ENCODE measurements around the gene PWWP2B.

Gene PWWP2B

GRCh38 chr10:132394936-132395703 lies 1.9 kb upstream of the PWWP2B start:
- DNase-seq (ENCODE audit: low read depth) = no peak

DNA sequence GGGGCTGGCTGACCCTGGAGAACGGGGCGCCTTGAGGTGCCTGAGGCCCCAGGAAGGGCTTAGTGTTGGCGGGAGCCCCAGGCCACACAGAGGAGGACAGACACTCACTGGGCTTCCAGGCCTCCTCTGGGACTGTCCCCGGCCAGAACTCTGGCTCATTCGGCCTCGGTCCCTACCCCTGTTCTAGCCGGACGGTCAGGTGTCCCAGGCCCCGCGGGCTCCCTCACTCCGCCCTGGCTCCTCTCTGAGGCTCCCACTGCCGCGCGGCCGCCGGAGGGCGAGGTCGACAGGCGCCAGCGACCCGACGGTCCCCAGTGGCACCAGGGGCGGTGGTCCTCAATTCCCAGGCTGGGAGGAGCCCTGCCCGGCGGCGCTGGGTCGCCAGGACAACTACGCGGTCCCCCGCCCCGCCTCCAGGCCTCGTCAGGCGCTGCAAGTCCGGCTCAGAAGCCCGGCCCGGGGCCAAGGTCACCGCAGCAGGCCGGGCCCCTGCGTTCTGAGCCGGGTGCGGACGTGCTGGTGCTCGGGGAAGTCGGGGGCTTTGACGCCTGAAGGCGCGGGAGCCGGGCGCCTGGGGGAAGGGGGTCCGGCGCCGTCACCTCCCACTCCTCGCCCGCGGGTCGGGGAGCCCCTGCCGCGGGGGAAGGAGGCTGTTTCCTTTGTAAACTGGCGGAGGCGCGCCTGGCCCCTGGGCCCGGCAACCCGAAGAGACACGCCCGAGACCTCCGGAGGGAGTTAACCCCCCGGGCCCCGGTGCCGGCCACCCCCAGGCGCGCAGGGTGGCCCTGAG lies 1.1 kb upstream of the PWWP2B start:
- DNase-seq (ENCODE audit: low read depth) = no peak

DNA sequence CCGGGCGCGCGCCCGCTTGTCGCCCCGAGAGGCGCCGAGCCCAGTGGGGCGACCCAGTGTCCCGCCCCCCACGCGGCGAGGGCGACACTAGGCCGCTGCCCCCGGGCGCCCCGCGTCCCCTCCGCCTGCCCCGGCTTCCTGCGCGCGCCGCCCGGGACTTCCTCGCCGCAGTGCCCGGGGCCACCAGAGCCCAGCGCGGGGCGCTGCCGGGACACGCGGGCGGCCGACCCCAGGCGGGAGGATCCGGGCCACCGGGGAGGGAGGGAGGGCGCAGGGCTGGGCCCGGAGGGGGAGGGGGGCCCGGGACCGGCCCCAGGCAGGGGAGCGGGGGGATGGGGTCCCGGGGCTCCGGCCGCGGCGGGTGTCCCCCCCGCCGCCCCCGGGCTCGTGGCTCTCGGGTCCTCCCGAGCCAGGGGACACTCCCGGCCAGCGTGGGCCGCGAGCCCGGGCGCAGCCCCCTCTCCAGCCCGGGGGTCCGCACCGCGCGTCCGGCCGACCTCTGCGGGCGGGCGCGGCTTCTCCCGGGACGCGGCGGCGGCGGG lies 435 bp upstream of the PWWP2B start:
- DNase-seq (ENCODE audit: low read depth) = no peak

DNA sequence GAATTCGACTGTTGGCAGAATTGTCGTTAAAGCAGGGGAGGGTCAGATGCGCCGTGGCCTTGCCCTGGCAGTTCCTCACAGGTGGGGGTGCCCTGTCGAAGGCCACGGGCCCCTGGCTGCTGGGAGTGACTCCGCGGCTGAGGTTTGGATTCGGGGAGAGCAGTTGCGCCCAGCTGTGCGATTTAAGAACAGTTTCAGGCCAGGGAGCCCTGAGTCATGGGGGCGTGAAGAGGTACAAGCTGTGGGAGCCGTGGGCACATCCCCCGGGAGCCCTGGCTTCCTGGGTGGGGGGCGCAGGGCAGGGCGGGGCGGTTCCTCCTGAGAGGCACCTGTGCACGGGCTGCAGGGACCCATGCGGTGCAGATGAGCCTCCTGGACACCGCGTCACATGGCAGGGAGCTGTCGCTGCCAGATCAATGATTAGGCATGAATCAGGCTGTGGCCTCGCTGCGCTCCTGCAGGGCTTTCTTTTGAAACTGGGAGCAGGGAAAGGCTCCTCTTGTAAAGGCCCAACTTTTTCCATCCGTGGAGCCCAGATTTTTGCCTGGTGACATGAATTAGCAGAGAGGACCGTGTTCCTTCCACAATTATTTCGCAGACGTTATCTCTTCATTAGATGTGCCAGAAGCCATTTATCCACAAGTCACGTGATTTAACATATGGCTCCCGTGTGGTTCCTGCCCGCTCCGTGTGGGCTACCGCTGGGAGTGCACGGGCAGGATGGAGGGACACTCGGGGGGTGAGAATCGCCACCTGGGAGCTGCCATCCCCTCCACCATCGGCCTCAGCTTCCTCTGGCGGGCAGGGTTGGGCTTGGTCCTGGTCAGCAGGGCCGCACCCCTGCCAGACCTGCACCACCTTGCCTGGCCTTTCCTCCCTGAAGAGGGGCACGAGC lies 918 bp downstream of the PWWP2B start:
- no peak for DNase-seq (ENCODE audit: low read depth)

DNA sequence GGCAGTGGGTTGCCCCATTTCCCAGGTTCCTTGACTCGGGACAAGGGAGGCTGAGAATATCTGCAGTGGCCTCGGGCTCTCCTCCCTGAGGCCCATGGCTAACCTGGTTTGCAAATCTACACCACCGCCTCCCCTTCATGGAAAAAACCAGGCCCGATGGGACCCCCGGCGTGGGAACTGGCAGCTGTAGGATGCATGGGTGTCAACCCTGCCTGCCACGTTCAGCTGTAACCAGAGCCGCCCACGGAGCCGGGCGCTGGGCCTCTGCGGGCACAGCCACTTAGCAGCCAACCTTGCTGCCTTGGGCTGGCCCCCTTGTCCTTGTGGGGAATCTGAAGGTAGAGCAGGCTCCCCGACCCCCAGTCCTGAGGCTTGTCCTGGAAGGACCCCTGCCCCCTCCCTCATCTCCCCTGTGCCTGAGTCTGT lies 1.6 kb downstream of the PWWP2B start:
- no peak for DNase-seq (ENCODE audit: low read depth)

- no peak for DNase-seq (ENCODE audit: low read depth)
These were observed 2.4 kb downstream of the PWWP2B start for GRCh38 chr10:132399117-132400035.

DNA sequence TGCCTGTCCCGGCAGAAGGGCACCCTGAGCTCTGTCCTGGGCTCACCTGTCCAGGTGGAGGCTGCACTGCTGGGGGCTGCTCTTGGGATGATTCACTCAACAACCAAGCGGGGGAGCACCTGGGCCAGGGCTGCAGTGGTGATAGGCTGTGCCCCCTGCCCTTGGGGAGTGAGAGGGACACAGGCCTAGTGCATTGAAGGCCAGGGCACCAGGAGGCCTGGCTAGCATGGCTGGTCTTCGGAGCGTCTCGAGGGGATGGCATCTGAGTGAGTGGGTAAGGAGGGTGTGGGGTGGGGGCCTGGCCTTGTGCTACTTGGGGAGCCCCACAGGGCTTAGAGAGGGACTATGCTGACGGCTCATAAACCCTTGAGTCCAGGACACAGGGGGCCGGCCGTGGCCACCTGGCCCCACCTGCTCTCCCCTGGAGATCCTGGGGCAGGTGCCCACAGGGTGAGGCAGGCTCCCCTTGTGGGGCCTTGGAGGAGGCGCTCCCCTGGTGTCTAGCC lies 3.1 kb downstream of the PWWP2B start:
- DNase-seq (ENCODE audit: low read depth) = no peak

DNA sequence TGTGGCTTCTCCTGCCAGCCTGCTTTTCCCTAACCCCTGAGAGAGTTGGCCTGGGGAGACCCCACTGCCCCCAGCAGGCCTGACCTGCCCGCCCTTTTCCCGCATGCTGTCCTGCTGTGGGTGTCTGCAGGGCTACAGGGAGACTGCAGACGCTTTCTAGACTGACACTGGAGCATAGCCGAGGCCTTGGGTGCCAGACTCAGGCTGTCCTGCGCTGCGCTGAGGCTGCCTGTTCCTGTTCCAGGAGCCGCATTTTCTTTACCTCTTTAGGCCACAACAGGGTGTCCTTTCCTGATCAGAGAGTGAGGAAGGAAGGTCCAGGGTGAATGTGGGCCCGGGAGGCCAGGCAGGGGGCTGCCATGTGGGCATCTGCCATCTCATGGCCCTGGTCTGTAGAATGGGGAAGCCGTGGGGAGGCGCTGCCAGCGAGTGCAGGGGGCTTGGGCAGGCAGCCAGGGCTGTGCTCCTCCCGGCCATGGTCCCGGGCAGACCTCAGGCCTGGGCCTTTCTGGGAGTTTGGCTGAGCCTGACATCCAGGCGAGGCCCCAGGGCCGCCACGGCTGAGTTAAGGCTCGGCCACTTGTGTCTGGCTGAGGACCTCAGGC lies 3.6 kb downstream of the PWWP2B start:
- no peak for DNase-seq (ENCODE audit: low read depth)

DNA sequence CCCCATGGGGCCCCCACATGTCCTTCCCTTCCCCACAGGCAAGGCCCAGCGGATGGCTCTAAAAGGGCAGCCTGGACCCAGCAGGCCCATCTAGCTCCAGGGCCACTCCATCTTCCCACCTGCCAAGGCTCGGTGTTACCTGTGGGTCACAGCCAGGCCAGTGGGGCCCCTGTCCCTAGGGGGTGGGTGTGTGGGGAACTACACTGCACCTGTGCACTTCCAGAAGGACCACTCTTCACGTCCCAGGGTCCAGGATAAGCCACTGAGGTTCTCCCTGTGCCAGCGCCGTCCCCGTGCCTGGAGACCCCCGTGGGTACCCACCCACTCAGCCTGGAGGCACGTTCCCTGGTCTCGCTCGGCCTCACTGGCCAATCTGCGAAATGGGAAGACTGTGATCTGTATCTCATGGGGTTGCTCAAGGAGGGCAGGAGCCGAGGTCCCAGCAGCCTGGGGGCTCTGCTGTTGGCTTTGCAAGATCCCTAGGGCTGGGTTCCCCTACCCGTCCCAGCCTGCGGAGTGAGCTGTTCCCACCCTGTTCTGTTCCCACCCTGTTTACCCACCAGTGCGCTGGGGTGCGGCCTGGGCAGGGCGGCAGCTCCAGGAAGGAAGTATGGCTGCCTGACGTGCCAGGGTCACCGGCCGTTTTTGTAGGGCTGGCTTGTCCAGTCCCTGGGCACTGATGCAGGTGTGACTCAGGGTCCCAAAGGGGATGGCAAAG lies 4.6 kb downstream of the PWWP2B start:
- no peak for DNase-seq (ENCODE audit: low read depth)

DNA sequence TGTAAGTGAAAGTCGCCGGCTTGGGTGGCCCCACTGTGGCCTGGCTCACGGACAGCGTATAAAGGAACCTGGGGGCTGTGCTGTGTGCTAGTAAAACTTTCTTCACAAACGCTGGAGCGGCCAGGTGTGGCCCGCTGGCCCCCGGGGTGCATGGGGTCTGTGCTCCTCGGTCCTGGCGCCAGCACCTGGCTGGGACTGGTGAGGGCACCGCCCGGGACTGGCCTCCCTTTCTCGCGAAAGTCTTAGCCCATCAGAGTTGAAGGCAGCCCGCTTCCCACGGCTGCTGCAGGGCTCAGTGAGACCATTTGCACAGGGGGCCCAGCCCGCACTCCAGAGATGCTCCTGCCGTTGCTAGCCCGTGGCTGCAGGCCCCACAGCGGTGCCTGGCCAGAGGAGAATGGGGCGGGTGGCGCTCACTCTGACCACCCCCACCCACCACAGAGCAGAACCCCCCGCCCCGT lies 5.8 kb downstream of the PWWP2B start:
- no peak for DNase-seq (ENCODE audit: low read depth)

DNA sequence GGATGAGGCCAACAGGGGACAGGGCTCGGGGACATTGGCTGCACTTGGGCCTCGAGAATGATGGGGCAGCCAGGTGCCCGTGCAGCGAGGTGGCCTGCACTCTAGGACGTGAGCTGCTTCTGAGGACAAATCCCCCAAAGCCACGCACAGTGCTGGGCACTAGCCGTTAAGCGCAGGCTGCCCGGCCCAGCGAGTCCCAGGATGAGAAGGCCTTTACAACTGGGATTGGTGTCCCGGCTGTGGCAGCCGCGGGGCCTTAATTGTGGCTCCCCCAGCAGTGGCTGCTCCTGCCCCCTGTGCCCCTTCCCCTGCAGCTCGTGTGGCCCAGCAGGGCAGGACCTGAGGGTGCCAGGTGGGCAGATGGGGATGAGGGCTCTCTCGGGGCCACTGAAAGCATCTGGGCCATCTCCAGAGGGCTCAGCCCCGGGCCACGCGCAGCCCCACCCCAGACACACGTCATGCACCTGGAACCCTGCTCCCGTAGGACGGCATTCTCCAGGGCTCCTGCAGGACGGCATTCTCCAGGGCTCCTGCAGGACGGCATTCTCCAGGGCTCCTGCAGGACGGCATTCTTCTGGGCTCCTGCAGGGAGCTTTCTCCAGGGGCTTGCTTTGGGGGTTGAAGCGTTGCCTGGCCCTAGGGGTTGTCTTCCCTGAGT lies 6.6 kb downstream of the PWWP2B start:
- no peak for DNase-seq (ENCODE audit: low read depth)

- no peak for DNase-seq (ENCODE audit: low read depth)
These were observed 7.3 kb downstream of the PWWP2B start for GRCh38 chr10:132404169-132404880.

- no peak for DNase-seq (ENCODE audit: low read depth)
These were observed 8.0 kb downstream of the PWWP2B start for GRCh38 chr10:132404911-132405462.

- no peak for DNase-seq (ENCODE audit: low read depth)
These were observed 8.5 kb downstream of the PWWP2B start for GRCh38 chr10:132405463-132405991.

DNA sequence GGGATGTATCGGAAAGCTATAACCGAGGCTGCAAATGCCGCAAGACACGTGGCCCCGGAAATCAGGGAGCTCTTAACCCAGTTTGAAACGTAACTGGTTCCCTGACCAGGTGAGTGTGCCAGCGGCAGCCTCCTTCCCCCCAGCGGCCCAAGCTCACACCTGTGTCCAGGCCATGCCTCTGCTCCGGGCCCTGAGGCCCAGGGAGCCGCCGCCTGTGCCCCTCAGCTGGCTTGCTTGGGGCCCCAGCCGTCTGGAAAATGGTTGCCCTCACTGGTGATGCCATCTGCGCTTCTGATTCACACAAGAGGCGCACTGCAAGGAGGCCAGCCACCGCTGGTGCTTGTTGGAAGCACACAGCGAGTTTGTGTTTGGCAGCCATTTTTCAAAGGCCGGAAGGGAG lies 9.2 kb downstream of the PWWP2B start:
- no peak for DNase-seq (ENCODE audit: low read depth)

DNA sequence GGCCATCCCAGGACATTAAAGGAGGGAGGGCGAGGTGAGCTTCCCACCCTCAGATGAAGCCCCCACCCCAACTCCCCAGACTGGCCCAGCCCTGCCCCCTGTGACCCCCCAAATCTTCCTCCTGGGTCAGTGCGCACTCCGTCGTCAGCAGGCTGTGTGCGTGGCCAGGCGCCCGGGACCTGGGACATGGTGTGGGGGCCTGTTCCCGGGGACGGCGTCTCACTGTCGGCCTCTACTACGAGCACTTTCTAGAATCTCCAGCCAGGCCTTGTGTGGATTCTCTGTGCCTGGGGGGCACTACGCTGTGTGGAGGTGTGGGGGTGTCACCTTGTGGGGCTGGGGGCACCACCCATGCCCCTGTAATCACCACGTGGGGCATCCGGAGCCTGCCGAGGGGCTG lies 9.8 kb downstream of the PWWP2B start:
- no peak for DNase-seq (ENCODE audit: low read depth)

DNA sequence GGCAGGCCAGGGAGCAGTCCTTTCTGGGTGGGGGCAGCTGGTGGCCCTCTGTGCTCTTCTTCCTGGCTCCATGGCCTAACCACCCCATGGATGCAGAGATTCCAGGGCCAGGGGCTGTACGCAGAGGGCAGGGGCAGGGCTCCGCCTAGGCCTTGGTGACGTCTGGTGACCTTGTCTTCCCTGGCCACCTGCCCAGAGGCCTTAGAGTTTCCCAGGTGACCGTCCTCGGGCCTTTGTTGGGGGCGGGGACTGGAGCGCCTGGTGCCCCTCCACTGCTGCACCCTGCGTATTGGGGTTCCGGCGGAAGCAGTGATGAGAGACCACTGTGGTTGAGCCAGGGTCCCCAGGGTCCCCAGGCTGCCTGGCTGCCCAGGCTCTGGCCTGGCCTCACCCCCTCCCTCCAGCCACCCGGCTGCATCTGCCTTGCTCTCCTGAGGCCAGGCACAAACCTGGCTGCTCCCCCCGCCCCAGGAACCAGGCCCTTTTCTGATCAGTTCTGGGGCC lies 10.3 kb downstream of the PWWP2B start:
- DNase-seq (ENCODE audit: low read depth) = no peak

GRCh38 chr10:132407846-132408278 lies 10.9 kb downstream of the PWWP2B start:
- DNase-seq (ENCODE audit: low read depth) = no peak
